Stimulated activated CD4-positive, alpha-beta T cell treated with anti-CD3 and anti-CD28 coated beads, Interleukin-4, amount 100 ng/mL, for 1 hour (primary cell): ENCODE data around the gene CIAO3.
A peak's percentile ranks its signal among the peaks of the same experiment; 100 is the strongest.
"Not testable (repeated sequence)": the region's sequence is repeated elsewhere in the genome, so short reads cannot be mapped to it uniquely, and the experiment has no call there.

ENCODE experiments used
- DNase-seq: peaks from one replicate; pipeline ENCODE4 v3.0.0-alpha.2; 2020

Gene CIAO3

GRCh38 chr16:740764-741505 is at the start of gene CIAO3:
Gene CIAO3, minus strand, starts transcription at chr16:740997. Its CDS starts 12 bp downstream, at chr16:740985.
- peak; percentile 89 for DNase-seq

- DNase-seq = no peak
These were observed 49.3 kb upstream of the CIAO3 start for GRCh38 chr16:790086-790485.

DNA sequence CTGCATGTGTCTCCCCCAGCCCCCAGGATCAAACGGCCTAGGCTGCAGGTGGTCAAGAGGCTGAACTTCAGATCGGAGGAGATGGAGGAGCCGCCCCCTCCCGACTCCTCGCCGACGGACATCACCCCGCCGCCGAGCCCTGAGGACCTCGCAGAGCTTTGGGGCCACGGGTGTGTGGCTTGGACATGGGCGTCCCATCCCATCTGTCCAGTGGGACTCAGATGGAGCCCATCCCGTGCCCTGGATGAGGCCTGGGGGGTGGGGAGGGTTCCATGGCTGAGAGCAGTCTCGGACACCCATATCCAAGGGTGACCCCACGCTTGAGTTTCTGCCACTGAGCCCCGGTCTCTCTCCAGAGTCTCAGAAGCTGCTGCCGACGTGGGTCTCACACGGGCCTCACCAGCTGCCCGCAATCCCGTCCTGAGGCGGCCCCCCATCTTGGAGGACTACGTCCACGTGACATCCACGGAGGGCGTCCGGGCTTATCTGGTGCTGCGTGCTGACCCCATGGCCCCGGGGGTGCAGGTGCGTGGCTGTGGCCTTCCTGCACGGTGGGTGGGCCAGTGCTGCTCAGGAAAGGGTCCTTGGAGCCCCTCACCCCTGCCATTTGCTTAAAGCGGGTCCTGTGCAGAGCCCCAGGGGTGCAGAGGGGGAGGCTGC is 48.5 kb upstream of the CIAO3 start:
- DNase-seq = no peak

GRCh38 chr16:788399-789126 is 47.8 kb upstream of the CIAO3 start, which contains the start of gene CHTF18:
Gene CHTF18, plus strand, starts transcription at chr16:788620. Its CDS starts 65 bp downstream, at chr16:788685.
- DNase-seq = peak; percentile 93

GRCh38 chr16:787978-788398 is 47.2 kb upstream of the CIAO3 start, which contains the start of gene RPUSD1:
Gene RPUSD1, minus strand, starts transcription at chr16:788381. Its CDS starts 644 bp downstream, at chr16:787737.
- DNase-seq = peak; percentile 27

DNA sequence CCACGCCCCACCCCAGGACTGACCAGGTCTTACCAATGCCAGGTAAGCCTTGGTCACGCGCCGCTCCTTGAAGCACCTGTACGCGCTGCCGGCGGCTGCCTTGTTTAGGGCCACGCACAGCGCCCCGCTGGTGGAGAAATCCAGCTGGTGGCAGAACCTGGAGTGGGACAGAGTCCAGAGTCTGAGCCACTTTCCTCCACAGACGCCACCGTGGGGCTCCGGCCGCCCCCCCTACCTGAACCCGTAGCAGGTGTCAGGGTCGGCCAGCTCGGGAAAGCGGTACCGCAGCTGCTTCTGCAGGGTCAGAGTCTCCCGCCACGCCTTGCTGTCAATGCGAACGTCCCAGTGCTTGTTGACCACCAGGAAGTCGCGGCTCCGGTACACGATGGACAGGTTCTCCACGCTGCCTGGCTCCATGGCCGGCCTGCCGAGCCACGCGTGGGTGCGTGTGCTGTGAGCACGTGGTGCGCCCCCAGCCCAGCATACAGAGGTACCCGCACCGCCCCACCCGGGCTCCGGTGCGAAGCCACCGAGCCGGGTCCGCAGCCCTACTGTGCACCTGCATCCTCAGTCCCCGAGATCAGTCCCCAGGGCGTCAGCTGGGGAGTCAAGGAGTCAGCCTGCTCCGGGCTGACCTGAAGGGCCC is 46.6 kb upstream of the CIAO3 start:
- DNase-seq = no peak

DNA sequence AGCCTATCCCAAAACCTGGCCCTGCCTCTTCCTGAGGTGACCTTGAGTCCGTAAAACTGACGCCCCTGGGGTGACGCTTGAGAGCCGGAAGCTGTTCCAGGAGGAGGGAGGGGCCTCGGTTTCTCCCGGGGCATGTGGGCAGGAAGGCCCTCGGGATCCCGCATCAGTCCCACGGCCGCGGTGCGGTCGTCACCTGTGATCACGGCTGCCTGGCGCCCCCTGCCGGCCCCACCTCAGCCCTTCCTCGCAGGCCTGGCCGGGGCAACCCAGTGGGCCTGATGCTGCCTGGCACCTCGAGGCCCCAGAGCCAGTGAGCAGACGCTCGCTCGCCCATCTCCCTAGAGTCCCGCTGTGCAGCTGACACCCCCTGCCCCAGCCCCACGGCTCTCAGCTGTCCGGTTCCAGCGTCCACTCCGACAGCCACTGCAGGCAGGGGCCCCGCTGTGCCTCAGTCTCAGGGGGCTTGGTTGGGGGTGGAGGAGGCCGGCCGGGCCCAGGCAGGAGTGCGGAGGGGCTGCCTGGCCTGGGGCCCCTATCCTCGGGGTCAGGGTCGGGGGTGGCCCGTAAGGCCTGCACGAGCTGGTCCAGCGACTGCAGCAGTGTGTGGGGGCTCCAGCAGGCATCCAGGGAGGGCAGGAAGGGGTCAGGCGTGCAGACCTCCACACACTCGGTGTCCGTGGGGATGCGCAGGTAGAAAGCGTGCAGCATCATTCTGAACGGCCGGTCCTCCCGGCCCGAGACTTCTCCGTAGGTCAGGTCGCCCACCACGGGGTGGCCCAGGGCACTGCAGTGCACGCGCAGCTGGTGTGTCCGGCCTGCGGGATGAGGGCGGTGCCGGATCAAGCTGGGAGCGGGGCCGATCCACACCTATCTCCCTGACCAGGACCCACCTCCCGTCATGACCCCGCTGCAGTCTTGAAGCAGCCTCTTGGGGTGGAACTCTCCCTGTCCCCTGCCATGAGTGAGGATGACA is 45.1 kb upstream of the CIAO3 start:
- DNase-seq = peak; percentile 79

DNA sequence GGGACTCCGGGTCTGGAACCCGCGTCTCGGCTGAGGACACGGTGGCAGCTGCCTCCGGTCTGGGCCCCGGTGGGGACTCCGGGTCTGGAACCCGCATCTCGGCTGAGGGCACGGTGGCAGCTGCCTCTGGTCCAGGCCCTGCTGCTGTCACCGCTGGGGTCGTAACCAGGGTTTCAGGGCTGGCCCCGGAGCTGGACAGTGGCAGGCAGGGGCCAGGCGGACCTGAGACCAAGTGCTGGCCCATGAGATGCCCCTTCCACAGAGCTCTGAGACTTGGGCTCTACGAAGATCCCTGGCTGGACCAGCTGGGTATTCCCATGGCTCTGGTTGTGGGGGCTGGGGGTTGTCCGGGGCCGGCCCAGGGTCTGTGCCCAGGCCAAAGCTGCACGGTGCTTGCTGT is 43.6 kb upstream of the CIAO3 start:
- no peak for DNase-seq

GRCh38 chr16:783404-784161 is 42.8 kb upstream of the CIAO3 start:
- no peak for DNase-seq

DNA sequence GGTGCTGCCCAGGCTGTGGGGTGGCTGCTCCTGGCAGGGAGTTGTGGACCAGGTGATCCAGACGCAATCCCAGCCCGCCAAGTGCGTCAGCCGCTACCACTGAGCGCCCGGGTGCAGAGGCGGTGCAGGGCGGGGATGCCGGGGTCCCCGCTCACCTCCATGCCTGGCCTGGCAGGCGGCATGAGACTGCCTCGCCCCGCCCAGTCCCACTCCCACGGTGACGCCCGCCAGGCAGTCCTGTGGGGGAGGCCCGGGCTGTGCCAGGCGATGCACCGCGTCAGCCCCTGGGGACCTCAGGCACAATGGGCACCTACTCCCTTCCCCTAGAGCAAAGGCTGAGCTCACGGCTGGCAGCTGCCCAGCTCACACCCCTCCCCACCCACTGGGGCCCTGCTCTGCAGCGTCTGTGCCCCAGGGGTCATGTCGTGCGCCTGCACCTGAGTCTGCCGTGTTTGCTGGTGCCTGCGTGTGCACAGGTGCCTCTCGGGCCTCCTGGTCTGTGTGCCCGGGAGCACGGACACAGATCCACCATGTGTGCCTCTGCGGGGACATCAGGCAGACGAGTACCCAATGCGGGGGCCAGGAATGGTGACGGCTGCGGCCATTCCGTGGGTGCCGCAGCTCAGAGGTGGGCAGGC is 42.1 kb upstream of the CIAO3 start:
- no peak for DNase-seq

- DNase-seq = no peak
These were observed 41.5 kb upstream of the CIAO3 start for GRCh38 chr16:782258-782657.

DNA sequence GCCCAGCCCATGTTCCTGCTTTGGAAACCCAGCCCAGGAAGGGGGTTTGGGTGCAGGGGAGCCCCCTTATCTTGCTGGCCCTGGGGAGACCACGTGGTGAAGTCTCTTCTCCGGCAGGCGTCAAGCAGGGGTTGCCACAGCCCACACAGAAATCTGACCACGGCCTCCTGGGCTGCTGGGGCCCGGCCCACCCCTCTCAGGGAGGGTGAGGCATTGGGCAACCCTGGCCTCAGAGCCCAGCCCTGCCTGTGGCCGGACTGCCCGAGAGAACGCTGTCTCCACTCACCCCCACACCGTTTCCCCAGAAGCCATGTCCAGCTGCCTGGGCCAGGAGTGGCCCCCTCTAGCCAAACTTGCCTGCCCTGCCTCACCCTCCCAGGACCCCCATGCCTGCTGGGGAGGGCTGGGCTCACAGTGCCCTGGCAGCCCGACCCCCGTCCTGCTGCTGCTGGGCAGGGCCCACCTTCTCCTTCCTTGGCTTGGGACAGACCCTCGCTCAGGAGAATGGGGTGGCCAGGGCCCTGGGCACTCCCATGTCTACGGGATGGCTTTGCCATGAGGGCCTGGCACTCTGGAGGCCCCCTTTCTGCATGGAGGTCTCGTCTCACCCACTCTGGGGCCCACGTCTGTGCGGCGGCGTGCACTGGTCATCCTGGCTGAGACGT is 40.7 kb upstream of the CIAO3 start:
- DNase-seq = no peak

GRCh38 chr16:780296-780695 is 39.5 kb upstream of the CIAO3 start:
- DNase-seq = no peak

GRCh38 chr16:779561-779960 is 38.8 kb upstream of the CIAO3 start:
- DNase-seq = no peak

DNA sequence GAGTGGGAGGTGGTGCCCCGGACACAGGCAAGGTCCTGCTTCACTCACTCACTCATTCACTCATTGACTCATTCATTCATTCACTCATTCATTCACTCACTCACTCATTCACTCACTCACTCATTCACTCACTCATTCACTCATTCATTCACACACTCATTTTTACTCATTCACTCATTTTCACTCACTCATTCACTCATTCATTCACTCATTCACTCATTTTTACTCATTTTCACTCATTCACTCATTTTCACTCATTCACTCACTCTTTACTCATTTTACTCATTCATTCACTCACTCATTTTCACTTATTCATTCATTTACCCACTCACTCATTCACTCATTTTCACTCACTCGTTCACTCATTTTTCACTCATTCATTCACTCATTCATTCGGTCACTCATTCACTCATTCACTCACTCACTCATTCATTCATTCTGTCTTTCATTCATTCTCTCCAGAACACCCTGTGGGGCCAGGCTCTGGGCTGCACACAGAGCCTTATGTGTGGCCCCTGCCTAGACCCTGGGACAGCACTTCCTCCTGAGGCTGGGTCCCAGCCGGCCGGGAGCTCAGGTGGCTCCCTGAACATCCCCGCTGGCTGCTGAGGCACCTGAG is 38.2 kb upstream of the CIAO3 start:
- no peak for DNase-seq

DNA sequence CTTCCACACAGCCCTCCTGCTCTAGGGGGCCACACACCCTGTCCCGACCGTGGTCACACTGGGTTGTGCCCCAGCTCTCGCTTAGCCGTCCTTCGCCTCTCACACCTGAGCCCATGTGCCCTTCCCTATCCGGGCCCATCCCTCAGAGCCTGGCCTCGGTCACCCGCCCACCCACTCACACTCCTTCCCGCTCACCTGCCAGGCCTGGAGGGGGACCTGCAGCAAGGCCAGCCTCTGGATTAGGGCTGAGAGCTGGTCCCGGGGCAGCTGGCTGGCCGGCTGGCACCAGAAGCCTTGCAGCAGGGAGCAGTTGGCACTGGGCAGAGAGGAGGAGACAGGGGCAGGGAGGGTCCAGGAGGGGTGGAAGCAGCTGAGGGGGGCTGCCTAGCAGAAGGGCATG is 37.6 kb upstream of the CIAO3 start:
- no peak for DNase-seq

DNA sequence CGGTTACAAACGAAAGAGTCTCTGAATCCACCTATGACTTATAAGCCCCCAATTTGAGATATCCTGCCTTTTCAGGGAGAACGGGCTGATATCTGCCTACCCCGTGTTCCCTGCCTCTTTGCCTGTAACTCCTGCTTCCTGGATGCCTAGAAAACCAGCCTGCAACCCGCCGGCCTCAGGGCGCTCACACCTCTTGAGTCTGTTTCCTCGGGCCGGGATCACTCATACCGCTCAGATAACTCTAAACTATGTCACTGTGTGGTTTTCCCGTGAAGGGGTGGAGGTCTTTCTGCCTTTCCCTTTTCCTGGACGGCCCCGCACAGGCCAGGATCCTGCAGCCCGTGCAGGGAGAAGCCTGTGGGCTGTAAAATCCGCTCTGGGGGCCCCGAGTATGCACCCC is 37.0 kb upstream of the CIAO3 start:
- DNase-seq = no peak

DNA sequence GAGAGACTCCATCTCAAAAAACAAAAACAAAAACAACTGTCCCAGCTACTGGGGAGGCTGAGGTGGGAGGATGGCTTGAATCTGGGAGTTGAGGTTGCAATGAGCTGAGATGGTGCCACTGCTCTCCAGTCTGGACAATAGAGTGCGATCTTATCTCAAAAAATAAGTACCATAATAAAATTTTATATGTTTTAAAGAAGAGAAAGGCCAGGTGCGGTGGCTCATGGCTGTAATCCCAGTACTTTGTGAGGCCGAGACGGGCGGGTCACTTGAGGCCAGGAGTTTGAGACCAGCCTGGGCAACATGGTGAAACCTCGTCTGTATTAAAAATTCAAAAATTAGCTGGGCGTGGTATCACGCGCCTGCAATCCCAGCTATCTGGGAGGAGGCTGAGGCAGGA is 36.0 kb upstream of the CIAO3 start:
- DNase-seq = no peak

DNA sequence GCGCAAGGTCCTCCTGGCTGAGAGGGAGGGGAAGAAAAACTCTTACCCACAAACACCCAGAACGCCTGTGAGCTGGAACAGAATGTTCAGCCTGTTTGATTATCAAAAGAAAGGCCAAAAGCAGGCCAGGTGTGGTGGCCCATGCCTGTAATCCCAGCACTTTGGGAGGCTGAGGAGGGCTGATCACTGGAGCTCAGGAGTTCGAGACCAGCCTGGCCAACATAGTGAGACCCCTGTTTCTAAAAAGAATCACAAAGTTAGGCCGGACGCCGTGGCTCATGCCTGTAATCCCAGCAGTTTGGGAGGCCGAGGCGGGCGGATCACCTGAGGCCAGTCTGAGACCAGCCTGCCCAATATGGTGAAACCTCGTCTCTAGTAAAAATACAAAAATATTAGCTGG is 35.5 kb upstream of the CIAO3 start:
- not testable (repeated sequence) for DNase-seq
